MCF 10A (cell line): ENCODE data around the gene B4GALNT3. TPM values are rescaled to one million over a fixed set of nuclear protein-coding genes. Genes with fewer than 3 reads are reported as not detected.

Experiments
- BruUV-seq: library from RNA; stranded (reverse); fragments of 400-500 nt; replicated peaks from 2 replicates; lab custom pipeline; 2021; lab: Mats Ljungman, UMichigan
- CTCF ChIA-PET: fragments of 300-600 bp; sonication (Branson Sonifier 250); formaldehyde crosslinking; extraction: SDS; loops from one replicate; lab custom pipeline; 2021; ENCODE audit warnings: antibody characterized with exemption, inconsistent platforms; lab: Yijun Ruan, JAX
- POLR2A ChIA-PET: fragments of 300-600, 350-650 bp; sonication (Branson Sonifier 250); formaldehyde crosslinking; extraction: SDS; loops from one replicate; lab custom pipeline; 2020; ENCODE audit warnings: antibody characterized with exemption, inconsistent platforms; lab: Yijun Ruan, JAX
- DNase-seq: peaks from one replicate; pipeline ENCODE4 v3.0.0-alpha.2; 2018; ENCODE audit not compliant: unreplicated experiment
- H3K27ac Mint-ChIP-seq: one replicate; pipeline ENCODE4 v1.8.0; 2022; ENCODE audit warnings: mild to moderate bottlenecking, low read depth, mixed read lengths; ENCODE audit not compliant: unreplicated experiment
- H3K27me3 Mint-ChIP-seq: one replicate; pipeline ENCODE4 v1.8.0; 2022; ENCODE audit warnings: mixed read lengths; ENCODE audit not compliant: insufficient read depth, unreplicated experiment
- H3K36me3 Mint-ChIP-seq: one replicate; pipeline ENCODE4 v1.8.0; 2022; ENCODE audit warnings: mild to moderate bottlenecking, moderate library complexity, mixed read lengths; ENCODE audit not compliant: insufficient read depth, unreplicated experiment
- H3K4me1 Mint-ChIP-seq: one replicate; pipeline ENCODE4 v1.8.0; 2022; ENCODE audit warnings: mixed read lengths; ENCODE audit not compliant: insufficient read depth, unreplicated experiment
- H3K4me3 Mint-ChIP-seq: one replicate; pipeline ENCODE4 v1.8.0; 2022; ENCODE audit warnings: mild to moderate bottlenecking, moderate library complexity, mixed read lengths; ENCODE audit not compliant: unreplicated experiment
- H3K9me3 Mint-ChIP-seq: one replicate; pipeline ENCODE4 v1.8.0; 2022; ENCODE audit warnings: mixed read lengths; ENCODE audit not compliant: unreplicated experiment
- CTCF ChIP-seq: fragments of 200-600 bp; IDR thresholded peaks from one replicate; pipeline ENCODE4 v1.8.0; 2022; ENCODE audit warnings: antibody characterized with exemption, mild to moderate bottlenecking; ENCODE audit not compliant: unreplicated experiment
- intact Hi-C: fragments of 100-400 bp; cut with micrococcal nuclease; formaldehyde crosslinking; loops from 2 replicates; pipeline ENCODE4 v1.14.1; 2022
- total RNA-seq: library from RNA; stranded (reverse); gene quantifications from 2 replicates; pipeline ENCODE4 v1.2.3, GENCODE V29; 2022

Gene B4GALNT3
- total RNA-seq, 1 experiment from 2014 or later: 0.68 TPM

GRCh38 chr12:559208-559905 is 99.6 kb downstream of the B4GALNT3 start:
- Mint-ChIP-seq H3K27me3 (peaks cover 25% of the 10 kb centered on the region), H3K36me3 (no peaks in the 10 kb centered on the region), H3K9me3 (no peaks in the 10 kb centered on the region), H3K4me1 (no peaks in the 10 kb centered on the region), H3K4me3 (no peak overlapping the region), H3K27ac (no peak overlapping the region)
- TF ChIP-seq CTCF: no peak
- DNase-seq: no peak
- no TSS peak for BruUV-seq
- CTCF ChIA-PET: interaction anchor here (0.7 kb wide), 1 partner anchor 11 kb away, joined by 3 read pairs; no protein-coding TSS in a partner anchor
- POLR2A ChIA-PET: interaction anchor here (0.7 kb wide), 3 partner anchors 63 to 302 kb away, joined by 3 to 4 read pairs (median 3); no protein-coding TSS in a partner anchor
- intact Hi-C loops: no loop called here

- Mint-ChIP-seq H3K4me1 (no peaks in the 10 kb centered on the region), H3K4me3 (no peak overlapping the region), H3K27me3 (peaks cover 25% of the 10 kb centered on the region), H3K36me3 (no peaks in the 10 kb centered on the region), H3K9me3 (no peaks in the 10 kb centered on the region), H3K27ac (no peak overlapping the region)
- POLR2A ChIA-PET: interaction anchor here (0.7 kb wide), 1 partner anchor 302 kb away, joined by 4 read pairs; no protein-coding TSS in a partner anchor
- no TSS peak for BruUV-seq
- TF ChIP-seq CTCF: no peak
- no peak for DNase-seq
- intact Hi-C loops: no loop called here
- CTCF ChIA-PET: no interaction called here
These were observed 100.2 kb downstream of the B4GALNT3 start for GRCh38 chr12:559906-560455.

- POLR2A ChIA-PET: no interaction called here
- no peak for TF ChIP-seq CTCF
- no peak overlapping the region for H3K27ac Mint-ChIP-seq
- H3K4me1 Mint-ChIP-seq: no peaks in the 10 kb centered on the region
- H3K9me3 Mint-ChIP-seq: no peaks in the 10 kb centered on the region
- DNase-seq: no peak
- H3K36me3 Mint-ChIP-seq: no peaks in the 10 kb centered on the region
- CTCF ChIA-PET: interaction anchor here (0.7 to 0.9 kb wide), 2 partner anchors 392 to 1074 kb away, joined by 3 to 4 read pairs; no protein-coding TSS in a partner anchor
- BruUV-seq: no TSS peak
- no peak overlapping the region for H3K4me3 Mint-ChIP-seq
- intact Hi-C loops: no loop called here
- peaks cover 25% of the 10 kb centered on the region for H3K27me3 Mint-ChIP-seq
These were observed 101.1 kb downstream of the B4GALNT3 start for GRCh38 chr12:560691-561390.

- Mint-ChIP-seq H3K36me3 (no peaks in the 10 kb centered on the region), H3K4me1 (no peaks in the 10 kb centered on the region), H3K4me3 (no peak overlapping the region), H3K9me3 (no peaks in the 10 kb centered on the region), H3K27me3 (peaks cover 25% of the 10 kb centered on the region), H3K27ac (no peak overlapping the region)
- ChIA-PET CTCF (interaction anchor here (0.7 to 0.9 kb wide), 3 partner anchors 14 to 1074 kb away, joined by 3 to 4 read pairs (median 4); no protein-coding TSS in a partner anchor), POLR2A (no interaction called here)
- TF ChIP-seq CTCF: no peak
- no TSS peak for BruUV-seq
- no peak for DNase-seq
- intact Hi-C loops: no loop called here
These were observed 101.6 kb downstream of the B4GALNT3 start for GRCh38 chr12:561391-561705.
